Ovary (tissue), 3 donors: ENCODE measurements around the gene BCAS1.

Source experiments
- CTCF ChIP-seq, 3 donors: fragments of 450-650 bp in 2 of 3; fragments of 200-600 bp in 1 of 3; IDR thresholded peaks; one replicate each; pipeline versions ENCODE4 v1.5.1 to v1.8.0; 2016 to 2022; ENCODE audit warnings: antibody characterized with exemption in 3 of 3, mild to moderate bottlenecking in 1 of 3
- EP300 ChIP-seq: sonication (generic); formaldehyde crosslinking; IDR thresholded peaks from one replicate; pipeline ENCODE4 v1.6.1; 2017; ENCODE audit warnings: antibody characterized with exemption
- POLR2A ChIP-seq: fragments of 450-650 bp; IDR thresholded peaks from one replicate; pipeline ENCODE4 v1.6.1; 2017; ENCODE audit warnings: antibody characterized with exemption, mild to moderate bottlenecking, moderate library complexity
- donor health status: DM: no; HTN: no; CAD: no.

DNA sequence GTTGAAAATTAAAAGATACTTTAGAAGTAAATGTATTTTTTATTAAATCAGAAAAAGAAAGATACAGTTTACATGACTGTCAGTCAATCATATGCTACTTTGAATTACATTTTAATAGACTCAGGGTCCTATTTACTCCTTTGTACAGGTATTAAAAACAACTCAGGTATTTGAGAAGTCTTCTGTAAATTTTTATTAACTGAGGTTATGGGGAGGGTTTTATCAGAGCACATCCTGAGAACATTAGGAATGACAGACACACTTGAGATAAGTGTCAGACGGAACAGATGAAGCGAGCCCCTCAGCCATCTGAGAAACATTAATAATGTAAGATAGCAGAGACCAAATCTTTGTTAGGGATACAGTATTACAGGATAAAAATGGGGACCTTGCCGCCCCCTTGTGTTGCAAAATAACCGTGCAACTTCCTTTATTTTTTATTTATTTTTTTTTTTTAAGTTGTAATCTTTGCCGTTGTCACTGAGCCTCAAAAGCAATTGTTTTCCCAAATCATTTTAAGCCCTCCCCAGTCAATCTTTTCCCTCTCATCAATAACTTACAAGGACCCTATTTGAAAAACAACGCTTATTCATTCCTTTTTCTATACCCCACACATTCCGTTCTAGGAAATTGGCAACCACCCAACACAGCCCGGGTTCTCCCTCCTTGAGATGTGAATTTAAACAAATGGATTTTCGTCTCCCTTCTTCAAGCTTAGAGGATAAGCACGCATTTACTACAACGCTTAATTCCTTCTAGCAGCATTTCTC, 126.7 kb downstream of the BCAS1 start:
- TF ChIP-seq EP300: no peak
- peak in 2 of 3 donors; percentile 26 to 33 for TF ChIP-seq CTCF (IDR thresholded peaks at IDR 0.05)
- TF ChIP-seq POLR2A: no peak
